Endothelial cell of umbilical vein (primary cell): ENCODE measurements around the gene PCF11.

Source experiments
- EZH2 ChIP-seq: IDR thresholded peaks from 2 replicates; pipeline ENCODE4 v1.6.1; 2012; ENCODE audit warnings: borderline replicate concordance, low read depth, mild to moderate bottlenecking, moderate library complexity, low read length, inconsistent platforms; ENCODE audit not compliant: severe bottlenecking
- FOS ChIP-seq: IDR thresholded peaks from 2 replicates; pipeline ENCODE4 v1.6.1; 2011; ENCODE audit warnings: mild to moderate bottlenecking, low read length, moderate library complexity, borderline replicate concordance; ENCODE audit not compliant: insufficient read depth
- MAX ChIP-seq: IDR thresholded peaks from 2 replicates; pipeline ENCODE4 v1.6.1; 2011; ENCODE audit not compliant: insufficient read depth, insufficient read length
- MYC ChIP-seq: IDR thresholded peaks from one replicate; pipeline ENCODE4 v1.6.1; 2011; ENCODE audit warnings: mild to moderate bottlenecking, low read depth, low read length
- POLR2A ChIP-seq: IDR thresholded peaks from 2 replicates; pipeline ENCODE4 v1.6.1; 2012; ENCODE audit warnings: low read depth, mild to moderate bottlenecking, control low read depth, low read length
- POLR2AphosphoS5 ChIP-seq: IDR thresholded peaks from 2 replicates; pipeline ENCODE4 v1.6.1; 2012; ENCODE audit warnings: low read depth, mild to moderate bottlenecking, control low read depth, low read length, moderate library complexity; ENCODE audit not compliant: insufficient read depth
- TF ChIP-seq, protein P1 (sequence below), 2 donors: IDR thresholded peaks; 1 replicate in 1 of 2; 2 replicates in 1 of 2; pipeline ENCODE4 v1.5.1; 2011; ENCODE audit warnings: low read length in 2 of 2, mild to moderate bottlenecking in 2 of 2, moderate library complexity in 2 of 2, control low read depth in 1 of 2, inconsistent platforms in 1 of 2, low read depth in 1 of 2; ENCODE audit not compliant: insufficient read depth in 1 of 2; ENCODE audit errors: extremely low read depth in 1 of 2

DNA sequence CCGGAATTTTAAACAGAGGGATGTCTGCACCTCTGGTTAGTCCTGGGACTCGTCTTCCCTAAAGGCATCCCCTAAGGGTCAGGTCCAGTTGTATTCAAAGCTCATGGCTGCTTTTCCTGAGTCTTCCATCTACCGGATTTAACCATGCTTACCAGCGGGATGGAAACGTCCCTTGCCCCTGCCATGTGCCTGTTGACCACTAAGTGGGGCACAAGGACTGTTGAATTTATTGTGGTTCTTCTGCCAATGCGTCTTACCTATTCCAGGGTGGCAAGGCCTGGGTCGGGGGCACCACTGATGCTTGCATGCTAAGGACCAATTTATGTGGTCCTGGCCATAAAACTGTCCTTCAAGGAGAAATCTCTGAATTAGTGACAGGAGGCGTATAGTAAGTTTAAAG lies 62.2 kb downstream of the PCF11 start:
- TF ChIP-seq, protein P1, sequence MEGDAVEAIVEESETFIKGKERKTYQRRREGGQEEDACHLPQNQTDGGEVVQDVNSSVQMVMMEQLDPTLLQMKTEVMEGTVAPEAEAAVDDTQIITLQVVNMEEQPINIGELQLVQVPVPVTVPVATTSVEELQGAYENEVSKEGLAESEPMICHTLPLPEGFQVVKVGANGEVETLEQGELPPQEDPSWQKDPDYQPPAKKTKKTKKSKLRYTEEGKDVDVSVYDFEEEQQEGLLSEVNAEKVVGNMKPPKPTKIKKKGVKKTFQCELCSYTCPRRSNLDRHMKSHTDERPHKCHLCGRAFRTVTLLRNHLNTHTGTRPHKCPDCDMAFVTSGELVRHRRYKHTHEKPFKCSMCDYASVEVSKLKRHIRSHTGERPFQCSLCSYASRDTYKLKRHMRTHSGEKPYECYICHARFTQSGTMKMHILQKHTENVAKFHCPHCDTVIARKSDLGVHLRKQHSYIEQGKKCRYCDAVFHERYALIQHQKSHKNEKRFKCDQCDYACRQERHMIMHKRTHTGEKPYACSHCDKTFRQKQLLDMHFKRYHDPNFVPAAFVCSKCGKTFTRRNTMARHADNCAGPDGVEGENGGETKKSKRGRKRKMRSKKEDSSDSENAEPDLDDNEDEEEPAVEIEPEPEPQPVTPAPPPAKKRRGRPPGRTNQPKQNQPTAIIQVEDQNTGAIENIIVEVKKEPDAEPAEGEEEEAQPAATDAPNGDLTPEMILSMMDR (IDR thresholded peaks at IDR 0.05; ENCODE audit: extremely low read depth in 1 of 2, insufficient read depth in 1 of 2, low read depth in 1 of 2, low read length in 2 of 2): no peak
- no peak for TF ChIP-seq POLR2AphosphoS5
- TF ChIP-seq EZH2: no peak
- TF ChIP-seq POLR2A: no peak
- no peak for TF ChIP-seq FOS
- no peak for TF ChIP-seq MYC
- TF ChIP-seq MAX: no peak
